Upper lobe of right lung (tissue), 1 donor: ENCODE data around the gene KCTD5. TPM values are rescaled to one million over a fixed set of nuclear protein-coding genes. Genes with fewer than 3 reads are reported as not detected.
"Not testable (repeated sequence)": the region's sequence is repeated elsewhere in the genome, so short reads cannot be mapped to it uniquely, and the experiment has no call there.

Source experiments
- ATAC-seq: fragments of 200-7000 bp; cut with Tn5 transposase; one replicate; pipeline ENCODE4 v1.9.1; 2020; ENCODE audit warnings: mild to moderate bottlenecking, moderate library complexity
- DNase-seq: peaks from one replicate; pipeline ENCODE4 v3.0.0-alpha.2; 2020
- H3K27ac ChIP-seq: fragments of 200-600 bp; one replicate; pipeline ENCODE4 v1.8.0; 2022
- H3K27me3 ChIP-seq: fragments of 200-600 bp; one replicate; pipeline ENCODE4 v1.8.0; 2022; ENCODE audit warnings: mild to moderate bottlenecking
- H3K36me3 ChIP-seq: fragments of 200-600 bp; one replicate; pipeline ENCODE4 v1.8.0; 2022
- H3K4me1 ChIP-seq: fragments of 200-600 bp; one replicate; pipeline ENCODE4 v1.8.0; 2022
- H3K4me3 ChIP-seq: fragments of 200-600 bp; one replicate; pipeline ENCODE4 v1.8.0; 2022; ENCODE audit warnings: mild to moderate bottlenecking
- H3K9me3 ChIP-seq: fragments of 200-600 bp; one replicate; pipeline ENCODE4 v1.8.0; 2022
- intact Hi-C: fragments of 100-400 bp; cut with DNase I; formaldehyde crosslinking; loops from one replicate; pipeline ENCODE4 v1.11.0; 2022
- long read RNA-seq: library from polyadenylated mRNA; unstranded; transcript quantifications from one replicate; pipeline ENCODE4 v2.0.0, GENCODE V29; 2021
- total RNA-seq: library from RNA; stranded (reverse); fragmentation: NEBNext Ultra II Directional; extraction: Animal tissue kit (Norgen Biotek cat#: 25700); gene quantifications from one replicate; pipeline ENCODE4 v1.2.1, GENCODE V29; 2021
- TF ChIP-seq, protein P1 (sequence below): fragments of 200-600 bp; IDR thresholded peaks from one replicate; pipeline ENCODE4 v1.8.0; 2022; ENCODE audit warnings: antibody characterized with exemption
- donor health status: DM: no; HTN: yes; CAD: no; lungs with severe emphysema.

Gene KCTD5, protein sequence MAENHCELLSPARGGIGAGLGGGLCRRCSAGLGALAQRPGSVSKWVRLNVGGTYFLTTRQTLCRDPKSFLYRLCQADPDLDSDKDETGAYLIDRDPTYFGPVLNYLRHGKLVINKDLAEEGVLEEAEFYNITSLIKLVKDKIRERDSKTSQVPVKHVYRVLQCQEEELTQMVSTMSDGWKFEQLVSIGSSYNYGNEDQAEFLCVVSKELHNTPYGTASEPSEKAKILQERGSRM
- total RNA-seq: 23.8 TPM
- long read RNA-seq, transcript KCTD5-201 (6 exons, 2,482 nt): major isoform, 39 of 49 reads
- long read RNA-seq, partial matches to known transcripts: 5 of 49 reads
- long read RNA-seq, other reads (novel, unspliced or antisense): 5 of 49 reads

DNA sequence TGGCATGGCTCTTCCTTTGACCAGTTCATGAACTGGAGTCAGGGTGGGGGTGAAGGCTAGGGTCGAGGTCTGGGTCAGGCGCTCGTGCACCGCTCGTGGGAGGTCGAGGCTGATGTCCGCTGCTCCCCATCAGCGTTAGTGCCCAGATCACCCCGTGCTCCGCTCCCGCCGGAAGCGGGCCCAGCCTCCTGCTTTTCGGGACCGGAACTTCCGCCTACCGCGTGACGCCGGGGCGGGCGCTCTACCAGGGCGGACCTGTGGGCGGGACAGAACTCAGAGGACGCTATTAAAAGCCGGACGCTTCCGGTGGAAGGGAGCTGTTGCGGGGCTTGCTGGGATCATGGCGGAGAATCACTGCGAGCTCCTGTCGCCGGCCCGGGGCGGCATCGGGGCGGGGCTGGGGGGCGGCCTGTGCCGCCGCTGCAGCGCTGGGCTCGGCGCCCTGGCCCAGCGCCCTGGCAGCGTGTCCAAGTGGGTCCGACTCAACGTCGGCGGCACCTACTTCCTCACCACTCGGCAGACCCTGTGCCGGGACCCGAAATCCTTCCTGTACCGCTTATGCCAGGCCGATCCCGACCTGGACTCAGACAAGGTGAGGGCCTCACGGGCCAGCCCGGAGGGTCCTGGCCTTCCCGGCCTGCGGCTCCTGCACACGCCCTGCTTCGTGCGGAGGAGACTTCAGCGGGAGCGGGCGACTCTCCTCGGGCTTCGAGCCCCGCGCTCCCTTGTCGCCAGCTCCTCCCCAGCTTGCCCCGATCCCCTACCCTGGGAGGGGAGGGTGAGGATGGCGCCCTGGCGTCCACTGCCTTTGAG, at the start of gene KCTD5:
Gene KCTD5 (plus strand): TSS at position 315 of the 813 bp plus-strand sequence. CDS start 26 bp downstream, at position 341.
- H3K9me3 ChIP-seq: no peaks in the 10 kb centered on the region

DNA sequence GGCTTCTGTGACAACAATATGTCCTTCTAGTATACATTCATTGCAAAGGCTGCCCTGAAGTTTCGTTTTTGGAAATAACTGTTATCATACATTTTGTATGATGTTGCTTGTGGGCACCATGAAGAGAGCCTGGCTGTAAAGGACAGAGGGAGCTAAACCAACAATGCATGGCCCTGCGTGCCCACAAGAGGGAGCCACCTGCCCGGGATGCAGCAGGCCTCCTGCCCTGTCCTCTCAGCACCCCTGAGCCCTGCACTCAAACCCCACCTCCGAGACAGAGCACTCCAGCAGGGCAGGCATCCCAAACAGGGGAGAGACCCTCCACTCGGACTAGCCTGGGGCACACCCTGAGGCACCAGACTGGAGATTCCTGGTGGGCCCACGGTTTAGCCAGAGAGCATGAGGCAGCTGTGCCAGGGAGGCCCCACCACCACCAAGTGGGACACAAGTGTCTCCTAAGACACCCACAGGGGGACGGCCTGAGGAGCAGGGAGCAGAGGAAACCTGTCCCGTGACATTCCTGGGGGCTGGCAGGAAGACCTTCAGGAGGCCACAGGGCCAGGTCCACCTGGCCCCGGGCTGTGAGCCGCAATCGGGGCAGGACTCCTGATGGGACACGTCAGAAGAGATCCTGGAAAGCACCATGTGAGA, 43.1 kb upstream of the KCTD5 start:
- peak; percentile 90 for ATAC-seq
- TF ChIP-seq, protein P1, sequence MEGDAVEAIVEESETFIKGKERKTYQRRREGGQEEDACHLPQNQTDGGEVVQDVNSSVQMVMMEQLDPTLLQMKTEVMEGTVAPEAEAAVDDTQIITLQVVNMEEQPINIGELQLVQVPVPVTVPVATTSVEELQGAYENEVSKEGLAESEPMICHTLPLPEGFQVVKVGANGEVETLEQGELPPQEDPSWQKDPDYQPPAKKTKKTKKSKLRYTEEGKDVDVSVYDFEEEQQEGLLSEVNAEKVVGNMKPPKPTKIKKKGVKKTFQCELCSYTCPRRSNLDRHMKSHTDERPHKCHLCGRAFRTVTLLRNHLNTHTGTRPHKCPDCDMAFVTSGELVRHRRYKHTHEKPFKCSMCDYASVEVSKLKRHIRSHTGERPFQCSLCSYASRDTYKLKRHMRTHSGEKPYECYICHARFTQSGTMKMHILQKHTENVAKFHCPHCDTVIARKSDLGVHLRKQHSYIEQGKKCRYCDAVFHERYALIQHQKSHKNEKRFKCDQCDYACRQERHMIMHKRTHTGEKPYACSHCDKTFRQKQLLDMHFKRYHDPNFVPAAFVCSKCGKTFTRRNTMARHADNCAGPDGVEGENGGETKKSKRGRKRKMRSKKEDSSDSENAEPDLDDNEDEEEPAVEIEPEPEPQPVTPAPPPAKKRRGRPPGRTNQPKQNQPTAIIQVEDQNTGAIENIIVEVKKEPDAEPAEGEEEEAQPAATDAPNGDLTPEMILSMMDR: peak; percentile 13
- DNase-seq, H3K4me3 ChIP-seq, H3K27me3 ChIP-seq, H3K9me3 ChIP-seq, H3K27ac ChIP-seq, H3K4me1 ChIP-seq, H3K36me3 ChIP-seq, intact Hi-C loops: not testable (repeated sequence)

More for the DNA sequence above, at the start of gene KCTD5:
- Histone ChIP-seq H3K27ac (peak within 1 kb of the TSS; percentile 88), H3K4me1 (peaks cover 14% of the 10 kb centered on the region), H3K36me3 (no peaks in the 10 kb centered on the region), H3K27me3 (no peaks in the 10 kb centered on the region), H3K4me3 (peak within 1 kb of the TSS; percentile 99)
- peak; percentile 98 for DNase-seq
- intact Hi-C loops: no loop called here
- ATAC-seq: peak; percentile 97
- TF ChIP-seq, protein P1: no peak

DNA sequence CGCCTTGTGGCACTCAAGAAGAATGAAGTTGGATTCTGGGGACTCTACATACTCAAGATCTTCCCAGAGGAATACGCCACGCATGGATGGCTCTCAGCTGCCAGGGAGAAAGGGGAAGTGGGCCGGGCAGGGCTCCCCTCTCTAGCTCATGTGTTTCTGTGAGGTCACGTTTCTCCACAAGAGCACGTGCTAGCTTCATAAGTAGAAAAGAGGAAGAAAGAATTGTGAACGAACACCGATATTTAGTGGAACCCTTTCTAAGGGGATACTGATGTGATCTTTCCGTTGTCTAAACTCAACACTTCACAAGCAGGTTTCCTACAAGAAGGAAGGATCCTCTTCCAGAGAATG, 42.6 kb upstream of the KCTD5 start:
- ATAC-seq: peak; percentile 74
- H3K27ac ChIP-seq, H3K9me3 ChIP-seq, H3K4me3 ChIP-seq, intact Hi-C loops, DNase-seq, H3K4me1 ChIP-seq, H3K27me3 ChIP-seq, H3K36me3 ChIP-seq: not testable (repeated sequence)

DNA sequence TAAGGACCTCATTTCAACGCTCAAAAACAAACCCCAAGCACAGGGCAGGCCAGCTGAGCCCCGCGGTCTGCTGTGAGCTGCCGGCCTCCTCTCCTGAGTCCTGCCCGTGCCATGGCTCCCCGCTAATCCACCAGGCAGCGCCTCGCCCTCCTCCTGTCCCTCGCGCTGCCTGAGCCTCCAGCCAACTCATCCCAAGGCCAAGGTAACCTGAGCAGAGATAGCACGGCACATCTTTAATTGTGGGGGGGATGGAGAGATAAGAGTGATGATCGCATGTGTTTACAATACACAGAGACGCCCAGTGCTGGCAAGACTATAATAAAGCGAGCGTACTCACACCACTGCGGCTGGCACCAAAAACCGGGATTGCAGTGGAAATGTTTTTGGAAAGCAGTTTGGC, 39.8 kb upstream of the KCTD5 start:
- intact Hi-C loops, H3K36me3 ChIP-seq, DNase-seq, ATAC-seq, H3K27ac ChIP-seq, H3K27me3 ChIP-seq, H3K4me3 ChIP-seq, H3K9me3 ChIP-seq, H3K4me1 ChIP-seq: not testable (repeated sequence)

DNA sequence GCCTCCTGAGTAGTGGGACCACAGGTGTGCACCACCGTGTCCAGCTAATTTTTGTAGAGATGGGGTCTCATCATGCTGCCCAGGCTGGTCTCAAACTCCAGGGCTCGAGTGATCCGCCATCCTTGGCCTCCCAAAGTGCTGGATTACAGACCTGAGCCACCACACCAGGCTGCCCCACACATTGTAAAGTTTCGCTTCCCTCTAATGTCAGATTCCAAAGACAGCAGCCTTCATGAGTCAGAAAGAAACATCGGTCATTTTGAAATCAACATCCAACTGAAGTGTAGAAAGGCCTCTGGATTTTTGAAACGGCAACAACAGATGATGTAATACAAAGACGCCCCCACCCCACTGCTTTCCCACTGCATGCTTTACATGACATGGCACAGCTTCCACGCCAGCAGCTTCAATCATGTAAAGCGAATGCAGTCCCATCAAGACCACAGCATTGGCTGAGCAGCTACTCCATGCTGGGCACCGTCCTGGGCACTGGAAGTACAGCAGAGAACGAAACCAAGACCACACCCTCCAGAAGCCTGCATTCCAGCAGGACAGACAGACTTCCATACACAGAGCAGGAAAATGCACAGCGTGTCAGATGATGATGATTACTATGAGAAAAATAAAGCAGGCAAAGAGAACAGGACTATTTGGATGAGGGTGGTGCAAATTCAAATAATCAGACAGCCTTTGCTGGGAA, 37.4 kb upstream of the KCTD5 start:
- intact Hi-C loops, DNase-seq, H3K36me3 ChIP-seq, H3K4me3 ChIP-seq, H3K27ac ChIP-seq, H3K27me3 ChIP-seq, H3K9me3 ChIP-seq, H3K4me1 ChIP-seq: not testable (repeated sequence)
- peak; percentile 78 for ATAC-seq

DNA sequence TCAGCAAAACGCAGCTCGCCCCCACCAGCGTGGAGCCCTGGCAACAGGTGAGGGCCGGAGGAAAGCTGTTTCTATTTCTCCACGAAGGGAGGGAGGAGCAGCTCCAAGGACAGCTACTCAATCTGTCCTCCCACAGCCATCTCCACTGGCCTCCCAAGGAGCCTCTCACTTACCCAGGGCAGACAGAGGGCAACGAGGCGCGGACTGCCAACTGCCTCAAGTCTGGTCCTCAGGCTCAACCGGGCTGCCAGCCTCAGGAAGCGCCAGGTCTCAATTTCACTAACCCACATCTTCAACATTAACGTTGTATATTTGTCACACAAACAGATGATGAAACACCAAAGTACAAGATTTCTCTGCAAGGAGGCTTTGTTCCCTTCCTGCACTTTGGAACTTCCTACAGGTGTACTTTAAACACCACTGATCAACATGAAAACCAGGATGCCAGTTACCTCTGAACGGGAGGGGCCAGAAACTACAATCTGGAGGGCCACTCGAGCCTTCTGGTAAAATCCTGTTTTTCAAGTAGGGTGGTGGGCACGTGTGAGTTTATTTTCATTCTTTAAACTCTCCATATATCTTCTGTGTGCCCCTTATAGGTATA, 31.0 kb upstream of the KCTD5 start:
- H3K27ac ChIP-seq, DNase-seq, H3K4me3 ChIP-seq, H3K9me3 ChIP-seq, intact Hi-C loops, H3K4me1 ChIP-seq, H3K27me3 ChIP-seq, H3K36me3 ChIP-seq: not testable (repeated sequence)
- peak; percentile 80 for ATAC-seq

DNA sequence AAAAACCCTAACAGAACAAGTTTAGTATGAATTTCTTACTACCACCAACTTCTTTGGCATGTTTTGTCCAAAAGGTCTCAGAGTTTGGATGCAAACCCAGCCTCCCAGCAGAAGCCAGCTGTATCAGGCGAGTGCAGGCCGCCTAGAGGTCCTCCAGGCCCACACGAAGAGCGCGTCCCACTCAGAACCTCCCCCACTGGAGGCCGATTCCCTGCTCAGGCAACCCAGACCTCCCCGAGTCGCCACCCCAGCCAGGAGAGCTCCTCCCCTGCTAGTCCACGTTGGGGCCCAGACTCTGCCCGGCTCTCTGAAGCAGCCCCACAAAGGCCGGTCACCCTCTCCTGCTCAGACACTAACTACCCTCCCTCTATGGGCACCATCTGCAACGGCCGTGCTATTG, 28.4 kb upstream of the KCTD5 start:
- H3K36me3 ChIP-seq, ATAC-seq, H3K27me3 ChIP-seq, H3K9me3 ChIP-seq, H3K4me3 ChIP-seq, DNase-seq, H3K4me1 ChIP-seq, H3K27ac ChIP-seq, intact Hi-C loops: not testable (repeated sequence)

DNA sequence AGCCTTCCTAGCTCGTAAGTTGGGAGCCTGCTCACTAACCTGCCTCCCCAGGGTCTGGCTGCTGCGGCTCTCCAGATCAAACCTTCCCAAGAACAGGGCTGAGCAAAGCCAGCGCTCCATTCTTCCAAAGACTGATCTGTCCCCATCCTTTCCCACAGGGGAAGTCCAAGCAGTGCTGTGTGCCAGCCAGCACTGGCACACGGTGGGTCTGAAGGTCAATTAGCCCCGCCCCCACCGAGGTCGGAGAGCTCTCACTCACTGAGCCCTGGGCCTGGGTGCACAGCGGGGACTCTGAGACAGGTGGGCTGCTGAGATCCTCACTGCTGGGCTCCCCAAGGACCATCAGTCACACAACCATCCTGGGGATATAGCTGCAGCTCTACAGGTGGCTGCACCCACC, 27.4 kb upstream of the KCTD5 start:
- H3K27me3 ChIP-seq, H3K36me3 ChIP-seq, ATAC-seq, DNase-seq, H3K27ac ChIP-seq, intact Hi-C loops, H3K4me1 ChIP-seq, H3K4me3 ChIP-seq, H3K9me3 ChIP-seq: not testable (repeated sequence)
